Measurements from ENCODE around the gene POLA2.

Gene POLA2

GRCh38 chr11:65287601-65288000 lies 25.8 kb downstream of the POLA2 start:
- DNase-seq (ENCODE audit: low read depth) = no peak

GRCh38 chr11:65288706-65289536 lies 27.2 kb downstream of the POLA2 start:
- DNase-seq (ENCODE audit: low read depth) = no peak

- DNase-seq (ENCODE audit: low read depth) = peak; percentile 88
These were observed 28.8 kb downstream of the POLA2 start for GRCh38 chr11:65290448-65291165.

- DNase-seq (ENCODE audit: low read depth) = no peak
These were observed 29.9 kb downstream of the POLA2 start for GRCh38 chr11:65291613-65292012.

- DNase-seq (ENCODE audit: low read depth) = no peak
These were observed 31.1 kb downstream of the POLA2 start for GRCh38 chr11:65292890-65293289.

- DNase-seq (ENCODE audit: low read depth) = no peak
These were observed 32.2 kb downstream of the POLA2 start for GRCh38 chr11:65293909-65294381.

GRCh38 chr11:65295001-65295400 lies 33.2 kb downstream of the POLA2 start:
- DNase-seq (ENCODE audit: low read depth) = no peak

GRCh38 chr11:65295571-65296341 lies 34.0 kb downstream of the POLA2 start:
- DNase-seq (ENCODE audit: low read depth) = no peak

- DNase-seq (ENCODE audit: low read depth) = no peak
These were observed 35.4 kb downstream of the POLA2 start for GRCh38 chr11:65297026-65297672.

- no peak for DNase-seq (ENCODE audit: low read depth)
These were observed 36.4 kb downstream of the POLA2 start for GRCh38 chr11:65298131-65298535.

- DNase-seq (ENCODE audit: low read depth) = no peak
These were observed 37.0 kb downstream of the POLA2 start for GRCh38 chr11:65298655-65299179.

- no peak for DNase-seq (ENCODE audit: low read depth)
These were observed 39.0 kb downstream of the POLA2 start for GRCh38 chr11:65300621-65301275.

GRCh38 chr11:65301491-65302329 lies 39.9 kb downstream of the POLA2 start:
- DNase-seq (ENCODE audit: low read depth) = no peak

- no peak for DNase-seq (ENCODE audit: low read depth)
These were observed 41.8 kb downstream of the POLA2 start for GRCh38 chr11:65303555-65303954.

- no peak for DNase-seq (ENCODE audit: low read depth)
These were observed 42.3 kb downstream of the POLA2 start for GRCh38 chr11:65304110-65304509.

- DNase-seq (ENCODE audit: low read depth) = no peak
These were observed 42.9 kb downstream of the POLA2 start for GRCh38 chr11:65304613-65305012.

- DNase-seq (ENCODE audit: low read depth) = no peak
These were observed 43.9 kb downstream of the POLA2 start for GRCh38 chr11:65305501-65306268.

GRCh38 chr11:65307298-65308229 lies 45.8 kb downstream of the POLA2 start:
- no peak for DNase-seq (ENCODE audit: low read depth)
